HepG2 (cell line): ENCODE measurements around the gene PCNX1. TPM values are rescaled to one million over a fixed set of nuclear protein-coding genes. Genes with fewer than 3 reads are reported as not detected.
A peak's percentile ranks its signal among the peaks of the same experiment; 100 is the strongest.

Experiments used
- ATAC-seq: fragments of 200-7000 bp; cut with Tn5 transposase; 3 replicates; pipeline ENCODE4 v1.9.1; 2020; ENCODE audit warnings: mild to moderate bottlenecking, moderate library complexity
- BruUV-seq: library from RNA; stranded (reverse); fragments of 400-500 nt; replicated peaks from 2 replicates; lab custom pipeline; 2021; lab: Mats Ljungman, UMichigan
- CTCF ChIA-PET: fragments of 300-600 bp; formaldehyde crosslinking; extraction: SDS; loops from one replicate; lab custom pipeline; 2021; ENCODE audit warnings: low total read pairs, inconsistent platforms, low intra/inter-chr PET ratio; lab: Yijun Ruan, JAX
- POLR2A ChIA-PET: fragments of 350-600 bp; sonication (Branson Sonifier 250); formaldehyde crosslinking; loops from one replicate; lab custom pipeline; 2020; ENCODE audit warnings: antibody characterized with exemption, inconsistent platforms; lab: Yijun Ruan, JAX
- DNase-seq: peaks from one replicate; pipeline ENCODE4 v3.0.0-alpha.2; 2015; ENCODE audit warnings: low spot score
- FAIRE-seq: peaks from 3 replicates; lab custom pipeline; 2011; peaks lifted over from hg19 to GRCh38; lab: Jason Lieb, UNC
- H2AFZ ChIP-seq: one replicate; pipeline ENCODE4 v1.6.1; 2011; ENCODE audit warnings: low read length, inconsistent platforms
- H3K27ac ChIP-seq: fragments of 300-600 bp; 3 replicates; pipeline ENCODE4 v1.8.0; 2011; ENCODE audit warnings: mixed run types, mild to moderate bottlenecking, mixed read lengths, low read length, inconsistent platforms; ENCODE audit not compliant: insufficient read depth; ENCODE audit errors: extremely low read length
- H3K27me3 ChIP-seq, 2 experiments: fragments of 200-600 bp in 1 of 2; 2 replicates in 1 of 2; 3 replicates in 1 of 2; pipeline versions ENCODE4 v1.6.0 to v1.8.0; 2011; ENCODE audit warnings: low read length in 2 of 2, mild to moderate bottlenecking in 2 of 2, moderate library complexity in 2 of 2, inconsistent platforms in 1 of 2; ENCODE audit not compliant: insufficient read depth in 2 of 2, control insufficient read depth in 1 of 2
- H3K36me3 ChIP-seq, 2 experiments: fragments of 200-600 bp in 1 of 2; replicated peaks in 1 of 2; 2 replicates in 1 of 2; 3 replicates in 1 of 2; pipeline versions ENCODE4 v1.5.1 to v1.8.0; 2011; ENCODE audit warnings: low read length in 2 of 2, inconsistent platforms in 1 of 2; ENCODE audit not compliant: insufficient read depth in 2 of 2, control insufficient read depth in 1 of 2
- H3K4me1 ChIP-seq: 2 replicates; pipeline ENCODE4 v1.5.1; 2012; ENCODE audit warnings: low read length, inconsistent platforms; ENCODE audit not compliant: insufficient read depth
- H3K4me2 ChIP-seq: 2 replicates; pipeline ENCODE4 v1.6.0; 2011; ENCODE audit warnings: low read depth, low read length, inconsistent platforms
- H3K4me3 ChIP-seq, 3 experiments: fragments of 200-600 bp in 1 of 3; sonication (generic), shearing (Covaris generic) in 1 of 3; replicated peaks in 1 of 3; 2 replicates each; pipeline ENCODE4 v1.5.1; 2011 to 2016; ENCODE audit warnings: low read length in 3 of 3, inconsistent platforms in 2 of 3, low read depth in 2 of 3, mild to moderate bottlenecking in 2 of 3, control low read depth in 1 of 3, mixed read lengths in 1 of 3; ENCODE audit not compliant: insufficient read depth in 1 of 3
- H3K79me2 ChIP-seq: one replicate; pipeline ENCODE4 v1.6.1; 2011; ENCODE audit warnings: low read length, inconsistent platforms; ENCODE audit not compliant: insufficient read depth
- H3K9ac ChIP-seq: 2 replicates; pipeline ENCODE4 v1.6.0; 2011; ENCODE audit warnings: mild to moderate bottlenecking, low read depth, low read length, inconsistent platforms; ENCODE audit not compliant: insufficient read depth
- H3K9me3 ChIP-seq: 2 replicates; pipeline ENCODE4 v1.5.1; 2012; ENCODE audit warnings: mild to moderate bottlenecking, low read length
- H4K20me1 ChIP-seq: 2 replicates; pipeline ENCODE4 v1.6.0; 2011; ENCODE audit warnings: inconsistent platforms, mild to moderate bottlenecking, low read length, moderate library complexity; ENCODE audit not compliant: insufficient read depth
- HNRNPL ChIP-seq: fragments of 200-400 bp; formaldehyde crosslinking; IDR thresholded peaks from 2 replicates; pipeline ENCODE4 v1.6.1; 2017; ENCODE audit warnings: mild to moderate bottlenecking, low read depth, low read length
- KLF12 ChIP-seq: sonication (generic); formaldehyde crosslinking; IDR thresholded peaks from 2 replicates; pipeline ENCODE4 v1.4.0; 2020; ENCODE audit warnings: missing genetic modification reagents, borderline replicate concordance
- RFX5 ChIP-seq: IDR thresholded peaks from 2 replicates; pipeline ENCODE4 v1.6.1; 2011; ENCODE audit warnings: low read depth, low read length, improper control_type of control experiment
- SMC3 ChIP-seq: IDR thresholded peaks from 2 replicates; pipeline ENCODE4 v1.6.1; 2011; ENCODE audit warnings: low read length, improper control_type of control experiment
- STAG1 ChIP-seq: sonication (generic); formaldehyde crosslinking; IDR thresholded peaks from 2 replicates; pipeline ENCODE4 v1.4.0; 2020; ENCODE audit warnings: missing genetic modification reagents
- ZNF652 ChIP-seq: IDR thresholded peaks from 2 replicates; pipeline ENCODE4 v1.6.1; 2016; ENCODE audit warnings: low read depth, borderline replicate concordance
- WGBS: methylation state at CpG from one replicate; pipeline ENCODE4 v1.1.6; 2017; ENCODE audit warnings: low lambda C conversion rate; 5-methylcytosine and 5-hydroxymethylcytosine counted together
- in situ Hi-C: cut with HindIII; loops from 2 replicates; pipeline ENCODE4 v1.10.0; 2017; ENCODE audit warnings: low pct_unique_long_range_greater_than_20kb; ENCODE audit not compliant: extremely low pct_ligation_motif_present
- intact Hi-C: fragments of 100-400 bp; cut with micrococcal nuclease; formaldehyde crosslinking; loops from one replicate; pipeline ENCODE4 v1.10.0; 2022; ENCODE audit not compliant: unreplicated experiment
- polyA plus RNA-seq, 8 experiments: library from polyadenylated mRNA; depleted of rRNA in 3 of 8; stranded (reverse) in 7 of 8; unstranded in 1 of 8; fragments of >200 nt; fragmentation: Illumina TruSeq in 4 of 8; extraction: Trizol in 4 of 8; gene quantifications; 2 replicates each; pipeline versions ENCODE4 v1.2.1 to v1.2.3, GENCODE V29; 2011 to 2016; ENCODE audit warnings: low read depth in 4 of 8, missing spikeins in 1 of 8, mixed read lengths in 1 of 8; ENCODE audit not compliant: insufficient read depth in 1 of 8
- total RNA-seq, 5 experiments: library from RNA; depleted of rRNA; stranded (reverse); fragments of >200 nt; fragmentation: Illumina TruSeq; extraction: Trizol; gene quantifications; 2 replicates each; pipeline ENCODE4 v1.2.3, GENCODE V29; 2016; ENCODE audit warnings: low read depth in 1 of 5
- TF ChIP-seq, protein P1 (sequence below): sonication (generic); formaldehyde crosslinking; IDR thresholded peaks from 2 replicates; pipeline ENCODE4 v1.4.0; 2020; ENCODE audit warnings: missing genetic modification reagents, borderline replicate concordance
- TF ChIP-seq, protein P2 (sequence below): sonication (generic); formaldehyde crosslinking; IDR thresholded peaks from 2 replicates; pipeline ENCODE4 v1.5.0; 2020; ENCODE audit warnings: mild to moderate bottlenecking, missing genetic modification reagents, moderate library complexity

The PCNX1 gene
- total and polyA plus RNA-seq, 2 of the 13 experiments (the other 11 are each of a cell fraction or from before 2014, with no cell fraction given), result 24.9 to 30.3 TPM

DNA sequence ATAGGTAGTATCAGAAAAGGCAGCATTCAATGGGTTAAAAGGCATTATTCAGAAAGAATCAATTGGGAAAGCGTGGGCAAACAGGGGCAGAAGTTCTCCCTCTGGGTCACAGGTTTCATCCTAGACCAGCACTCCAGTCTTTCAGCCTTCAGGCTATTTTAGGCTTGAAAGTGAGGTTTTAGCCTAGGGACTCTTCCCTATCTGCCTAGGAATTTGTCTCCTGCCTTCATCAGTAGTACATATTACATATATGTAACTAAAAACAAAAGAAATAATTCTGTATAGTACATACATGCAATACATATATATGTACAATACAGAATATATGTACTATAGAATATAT, 34.6 kb upstream of the PCNX1 start:
- TF ChIP-seq ZNF652 (CRISPR knock-in tag), result peak; percentile 75
- TF ChIP-seq, protein P1, sequence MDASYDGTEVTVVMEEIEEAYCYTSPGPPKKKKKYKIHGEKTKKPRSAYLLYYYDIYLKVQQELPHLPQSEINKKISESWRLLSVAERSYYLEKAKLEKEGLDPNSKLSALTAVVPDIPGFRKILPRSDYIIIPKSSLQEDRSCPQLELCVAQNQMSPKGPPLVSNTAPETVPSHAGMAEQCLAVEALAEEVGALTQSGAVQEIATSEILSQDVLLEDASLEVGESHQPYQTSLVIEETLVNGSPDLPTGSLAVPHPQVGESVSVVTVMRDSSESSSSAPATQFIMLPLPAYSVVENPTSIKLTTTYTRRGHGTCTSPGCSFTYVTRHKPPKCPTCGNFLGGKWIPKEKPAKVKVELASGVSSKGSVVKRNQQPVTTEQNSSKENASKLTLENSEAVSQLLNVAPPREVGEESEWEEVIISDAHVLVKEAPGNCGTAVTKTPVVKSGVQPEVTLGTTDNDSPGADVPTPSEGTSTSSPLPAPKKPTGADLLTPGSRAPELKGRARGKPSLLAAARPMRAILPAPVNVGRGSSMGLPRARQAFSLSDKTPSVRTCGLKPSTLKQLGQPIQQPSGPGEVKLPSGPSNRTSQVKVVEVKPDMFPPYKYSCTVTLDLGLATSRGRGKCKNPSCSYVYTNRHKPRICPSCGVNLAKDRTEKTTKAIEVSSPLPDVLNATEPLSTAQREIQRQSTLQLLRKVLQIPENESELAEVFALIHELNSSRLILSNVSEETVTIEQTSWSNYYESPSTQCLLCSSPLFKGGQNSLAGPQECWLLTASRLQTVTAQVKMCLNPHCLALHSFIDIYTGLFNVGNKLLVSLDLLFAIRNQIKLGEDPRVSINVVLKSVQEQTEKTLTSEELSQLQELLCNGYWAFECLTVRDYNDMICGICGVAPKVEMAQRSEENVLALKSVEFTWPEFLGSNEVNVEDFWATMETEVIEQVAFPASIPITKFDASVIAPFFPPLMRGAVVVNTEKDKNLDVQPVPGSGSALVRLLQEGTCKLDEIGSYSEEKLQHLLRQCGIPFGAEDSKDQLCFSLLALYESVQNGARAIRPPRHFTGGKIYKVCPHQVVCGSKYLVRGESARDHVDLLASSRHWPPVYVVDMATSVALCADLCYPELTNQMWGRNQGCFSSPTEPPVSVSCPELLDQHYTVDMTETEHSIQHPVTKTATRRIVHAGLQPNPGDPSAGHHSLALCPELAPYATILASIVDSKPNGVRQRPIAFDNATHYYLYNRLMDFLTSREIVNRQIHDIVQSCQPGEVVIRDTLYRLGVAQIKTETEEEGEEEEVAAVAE (CRISPR knock-in tag), result no peak
- Histone ChIP-seq H4K20me1 (no peaks in the 10 kb centered on the region), H3K79me2 (no peaks in the 10 kb centered on the region), H2AFZ (peak overlapping the region; percentile 81), H3K9ac (peak overlapping the region; percentile 22; the same call in 1 of the 2 replicates), H3K27me3 (peaks cover 0 to 1% of the 10 kb centered on the region in 2 experiments; a peak in 3 of 5 replicates), H3K4me1 (peaks cover 11% of the 10 kb centered on the region), H3K9me3 (peaks cover 10% of the 10 kb centered on the region), H3K4me2 (peak overlapping the region; percentile 88), H3K4me3 (peak overlapping the region; percentile 43 to 49 (median 46); a peak in 4 of 6 replicates), H3K36me3 (no peaks in the 10 kb centered on the region), H3K27ac (no peak overlapping the region)
- CTCF ChIA-PET, result no interaction called here
- in situ Hi-C loops, result no loop called here
- intact Hi-C loops, result loop anchor here (1.0 kb wide), 1 partner anchor 22 kb away; no protein-coding TSS in a partner anchor
- WGBS, result 0% methylated on average over 1 of the region's 1 CpG
- POLR2A ChIA-PET, result interaction anchor here (1.4 kb wide), 1 partner anchor 35 kb away, joined by 4 read pairs; the partner anchor contains the start of gene PCNX1
- no peak for DNase-seq
- no peak for ATAC-seq
- BruUV-seq, result no TSS peak
- no peak for FAIRE-seq

DNA sequence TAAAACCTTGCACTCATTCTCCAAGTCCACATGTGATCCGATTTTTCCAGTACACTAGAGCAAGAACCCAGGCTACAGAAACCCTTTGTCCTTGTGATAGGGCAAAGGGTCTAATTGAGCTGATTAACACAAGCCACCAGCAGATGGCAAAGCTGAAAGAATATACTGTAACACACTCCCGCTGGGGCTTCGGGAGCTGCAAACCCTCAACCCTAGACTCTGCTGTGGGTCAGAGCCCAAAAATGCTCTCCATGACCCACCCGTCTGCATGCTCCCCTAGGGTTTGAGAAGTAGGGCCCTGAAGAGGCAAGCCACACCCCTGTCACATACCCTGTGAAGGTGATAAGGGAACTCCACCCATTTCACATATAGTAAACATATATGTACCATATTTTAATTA, 33.6 kb upstream of the PCNX1 start:
- ChIA-PET POLR2A (no interaction called here), CTCF (interaction anchor here (0.7 kb wide), 1 partner anchor 82 kb away, joined by 3 read pairs; no protein-coding TSS in a partner anchor)
- no TSS peak for BruUV-seq
- TF ChIP-seq STAG1 (peak; percentile 40), SMC3 (peak; percentile 53; the same call in 1 of the 2 replicates), RFX5 (no peak), KLF12 (CRISPR knock-in tag) (no peak), HNRNPL (no peak)
- TF ChIP-seq, protein P2, sequence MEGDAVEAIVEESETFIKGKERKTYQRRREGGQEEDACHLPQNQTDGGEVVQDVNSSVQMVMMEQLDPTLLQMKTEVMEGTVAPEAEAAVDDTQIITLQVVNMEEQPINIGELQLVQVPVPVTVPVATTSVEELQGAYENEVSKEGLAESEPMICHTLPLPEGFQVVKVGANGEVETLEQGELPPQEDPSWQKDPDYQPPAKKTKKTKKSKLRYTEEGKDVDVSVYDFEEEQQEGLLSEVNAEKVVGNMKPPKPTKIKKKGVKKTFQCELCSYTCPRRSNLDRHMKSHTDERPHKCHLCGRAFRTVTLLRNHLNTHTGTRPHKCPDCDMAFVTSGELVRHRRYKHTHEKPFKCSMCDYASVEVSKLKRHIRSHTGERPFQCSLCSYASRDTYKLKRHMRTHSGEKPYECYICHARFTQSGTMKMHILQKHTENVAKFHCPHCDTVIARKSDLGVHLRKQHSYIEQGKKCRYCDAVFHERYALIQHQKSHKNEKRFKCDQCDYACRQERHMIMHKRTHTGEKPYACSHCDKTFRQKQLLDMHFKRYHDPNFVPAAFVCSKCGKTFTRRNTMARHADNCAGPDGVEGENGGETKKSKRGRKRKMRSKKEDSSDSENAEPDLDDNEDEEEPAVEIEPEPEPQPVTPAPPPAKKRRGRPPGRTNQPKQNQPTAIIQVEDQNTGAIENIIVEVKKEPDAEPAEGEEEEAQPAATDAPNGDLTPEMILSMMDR (CRISPR knock-in tag), result peak; percentile 49
- WGBS, result 13% methylated on average over 4 of the region's 4 CpGs
- Histone ChIP-seq H2AFZ (no peak overlapping the region), H3K4me1 (peaks cover 11% of the 10 kb centered on the region), H3K9me3 (peaks cover 10% of the 10 kb centered on the region), H3K9ac (no peak overlapping the region), H3K27ac (no peak overlapping the region), H3K4me3 (no peak overlapping the region), H3K4me2 (peak overlapping the region; percentile 20; the same call in 1 of the 2 replicates), H3K36me3 (no peaks in the 10 kb centered on the region), H3K79me2 (no peaks in the 10 kb centered on the region), H4K20me1 (no peaks in the 10 kb centered on the region), H3K27me3 (peaks cover under 1 to 1% of the 10 kb centered on the region in 2 experiments; a peak in 3 of 5 replicates)
- in situ Hi-C loops (no loop called here), intact Hi-C loops (loop anchor here (1.0 kb wide), 1 partner anchor 21 kb away; no protein-coding TSS in a partner anchor)
- DNase-seq (peak; percentile 38), FAIRE-seq (peak; percentile 21), ATAC-seq (peak; percentile 84)
